HEK293 (cell line): ENCODE results near the gene CERKL.

Experiments used
- CTCF ChIA-PET: fragments of 350-600 bp; formaldehyde crosslinking; extraction: SDS; loops from one replicate; lab custom pipeline; 2021; ENCODE audit warnings: antibody characterized with exemption; lab: Yijun Ruan, JAX
- POLR2A ChIA-PET: fragments of 300-600 bp; formaldehyde crosslinking; extraction: SDS; loops from one replicate; lab custom pipeline; 2020; ENCODE audit warnings: antibody characterized with exemption, inconsistent platforms; lab: Yijun Ruan, JAX
- H3K27ac ChIP-seq: fragments of 200-500 bp; sonication (Bioruptor generic); 2 replicates; pipeline ENCODE4 v1.5.1; 2014; ENCODE audit warnings: low read depth, low read length, control low read depth, inconsistent platforms; ENCODE audit errors: extremely low read depth
- H3K36me3 ChIP-seq, 2 experiments: fragments of 200-500 bp in 1 of 2; sonication (Bioruptor generic) in 1 of 2; 1 replicate in 1 of 2; 2 replicates in 1 of 2; pipeline ENCODE4 v1.5.1; 2014 to 2017; ENCODE audit warnings: inconsistent platforms in 2 of 2, low read length in 2 of 2; ENCODE audit not compliant: control insufficient read depth in 2 of 2, insufficient read depth in 1 of 2
- H3K4me1 ChIP-seq: fragments of 200-500 bp; sonication (Bioruptor generic); 2 replicates; pipeline ENCODE4 v1.5.1; 2014; ENCODE audit warnings: mild to moderate bottlenecking, low read length, inconsistent platforms; ENCODE audit not compliant: control insufficient read depth, insufficient read depth
- H3K4me3 ChIP-seq: 2 replicates; pipeline ENCODE4 v1.5.1; 2011; ENCODE audit warnings: low read depth, mild to moderate bottlenecking, control low read depth, low read length, moderate library complexity
- H3K9me3 ChIP-seq: fragments of 200-500 bp; sonication (Bioruptor generic); 2 replicates; pipeline ENCODE4 v1.5.1; 2014; ENCODE audit warnings: low read depth, low read length, inconsistent platforms; ENCODE audit not compliant: control insufficient read depth, insufficient read depth
- BCL11B ChIP-seq: fragments of 450-650 bp; formaldehyde crosslinking; IDR thresholded peaks from 2 replicates; pipeline ENCODE4 v1.5.1; 2016; ENCODE audit warnings: low read depth, missing biosample characterization, missing genetic modification characterization
- ELK4 ChIP-seq: IDR thresholded peaks from 2 replicates; pipeline ENCODE4 v1.6.1; 2011; ENCODE audit warnings: mild to moderate bottlenecking, low read depth, low read length, borderline replicate concordance
- GLI2 ChIP-seq: fragments of 450-650 bp; formaldehyde crosslinking; IDR thresholded peaks from 2 replicates; pipeline ENCODE4; 2017; ENCODE audit warnings: missing biosample characterization, missing genetic modification characterization, low read depth, borderline replicate concordance
- HIC1 ChIP-seq: fragments of 450-650 bp; formaldehyde crosslinking; IDR thresholded peaks from 2 replicates; pipeline ENCODE4 v1.5.1; 2016; ENCODE audit warnings: missing biosample characterization, missing genetic modification characterization
- MEIS1 ChIP-seq: sonication (generic); formaldehyde crosslinking; IDR thresholded peaks from 2 replicates; pipeline ENCODE4 v1.8.1; 2022; ENCODE audit warnings: missing genetic modification reagents, mild to moderate bottlenecking, borderline replicate concordance
- PRDM6 ChIP-seq: fragments of 450-650 bp; formaldehyde crosslinking; IDR thresholded peaks from 2 replicates; pipeline ENCODE4 v1.5.1; 2017; ENCODE audit warnings: missing biosample characterization, missing genetic modification characterization
- REPIN1 ChIP-seq: fragments of 450-650 bp; formaldehyde crosslinking; IDR thresholded peaks from 2 replicates; pipeline ENCODE4 v1.5.1; 2017; ENCODE audit warnings: missing biosample characterization, missing genetic modification characterization, low read depth
- ZBTB48 ChIP-seq: fragments of 450-650 bp; formaldehyde crosslinking; IDR thresholded peaks from 2 replicates; pipeline ENCODE4 v1.5.1; 2016; ENCODE audit warnings: missing biosample characterization, missing genetic modification characterization
- ZBTB7A ChIP-seq: fragments of 450-650 bp; formaldehyde crosslinking; IDR thresholded peaks from 2 replicates; pipeline ENCODE4 v1.5.1; 2016; ENCODE audit warnings: low read depth, missing biosample characterization, missing genetic modification characterization
- ZNF112 ChIP-seq: fragments of 450-650 bp; formaldehyde crosslinking; IDR thresholded peaks from 2 replicates; pipeline ENCODE4 v1.5.0; 2017; ENCODE audit warnings: missing biosample characterization, missing genetic modification characterization
- ZNF132 ChIP-seq: fragments of 450-650 bp; formaldehyde crosslinking; IDR thresholded peaks from 2 replicates; pipeline ENCODE4 v1.5.1; 2017; ENCODE audit warnings: missing biosample characterization, missing genetic modification characterization, borderline replicate concordance
- ZNF19 ChIP-seq: fragments of 450-650 bp; formaldehyde crosslinking; IDR thresholded peaks from 2 replicates; pipeline ENCODE4; 2016; ENCODE audit warnings: missing biosample characterization, missing genetic modification characterization, low read depth
- ZNF24 ChIP-seq: fragments of 450-650 bp; formaldehyde crosslinking; IDR thresholded peaks from 2 replicates; pipeline ENCODE4 v1.5.1; 2016; ENCODE audit warnings: missing biosample characterization, missing genetic modification characterization
- ZNF26 ChIP-seq: fragments of 450-650 bp; formaldehyde crosslinking; IDR thresholded peaks from 2 replicates; pipeline ENCODE4 v1.5.1; 2016; ENCODE audit warnings: missing biosample characterization, missing genetic modification characterization
- ZNF350 ChIP-seq: fragments of 450-650 bp; formaldehyde crosslinking; IDR thresholded peaks from 2 replicates; pipeline ENCODE4 v1.5.0; 2017; ENCODE audit warnings: missing biosample characterization, mild to moderate bottlenecking, missing genetic modification characterization
- ZNF394 ChIP-seq: fragments of 450-650 bp; formaldehyde crosslinking; IDR thresholded peaks from 2 replicates; pipeline ENCODE4 v1.5.1; 2016; ENCODE audit warnings: missing biosample characterization, missing genetic modification characterization, mild to moderate bottlenecking, moderate library complexity, borderline replicate concordance
- ZNF426 ChIP-seq: fragments of 450-650 bp; formaldehyde crosslinking; IDR thresholded peaks from 2 replicates; pipeline ENCODE4 v1.5.1; 2017; ENCODE audit warnings: missing biosample characterization, missing genetic modification characterization, mild to moderate bottlenecking, inconsistent platforms, moderate library complexity
- ZNF501 ChIP-seq: fragments of 450-650 bp; formaldehyde crosslinking; IDR thresholded peaks from 2 replicates; pipeline ENCODE4 v1.5.1; 2016; ENCODE audit warnings: missing biosample characterization, missing genetic modification characterization
- ZNF571 ChIP-seq: fragments of 450-650 bp; formaldehyde crosslinking; IDR thresholded peaks from 2 replicates; pipeline ENCODE4 v1.5.0; 2017; ENCODE audit warnings: missing biosample characterization, missing genetic modification characterization
- ZNF610 ChIP-seq: fragments of 450-650 bp; formaldehyde crosslinking; IDR thresholded peaks from 2 replicates; pipeline ENCODE4 v1.5.1; 2016; ENCODE audit warnings: missing biosample characterization, missing genetic modification characterization, borderline replicate concordance
- ZNF621 ChIP-seq: fragments of 450-650 bp; formaldehyde crosslinking; IDR thresholded peaks from 2 replicates; pipeline ENCODE4 v1.5.1; 2017; ENCODE audit warnings: missing biosample characterization, missing genetic modification characterization
- ZNF626 ChIP-seq: fragments of 450-650 bp; sonication (Bioruptor Pico); formaldehyde crosslinking; IDR thresholded peaks from 2 replicates; pipeline ENCODE4 v1.5.1; 2018; ENCODE audit warnings: missing biosample characterization, missing genetic modification characterization, inconsistent platforms
- ZNF645 ChIP-seq: fragments of 450-650 bp; formaldehyde crosslinking; IDR thresholded peaks from 2 replicates; pipeline ENCODE4; 2016; ENCODE audit warnings: missing biosample characterization, missing genetic modification characterization
- ZNF654 ChIP-seq: fragments of 450-650 bp; formaldehyde crosslinking; IDR thresholded peaks from 2 replicates; pipeline ENCODE4 v1.5.1; 2016; ENCODE audit warnings: low read depth, missing biosample characterization, missing genetic modification characterization
- ZNF830 ChIP-seq: fragments of 450-650 bp; IDR thresholded peaks from 2 replicates; pipeline ENCODE4 v1.5.0; 2018; ENCODE audit warnings: missing biosample characterization, missing genetic modification characterization, low read depth, mild to moderate bottlenecking, moderate library complexity
- ZNF843 ChIP-seq: fragments of 450-650 bp; formaldehyde crosslinking; IDR thresholded peaks from 2 replicates; pipeline ENCODE4 v1.5.1; 2016; ENCODE audit warnings: missing biosample characterization, missing genetic modification characterization

Gene CERKL

GRCh38 chr2:181536730-181537129 lies 120.2 kb downstream of the CERKL start:
- H3K36me3 ChIP-seq, result no peaks in the 10 kb centered on the region; a peak in 1 of 3 replicates
- H3K4me3 ChIP-seq, result no peak overlapping the region
- ChIA-PET CTCF (interaction anchor here (1.1 kb wide), 1 partner anchor 179 kb away, joined by 3 read pairs; no protein-coding TSS in a partner anchor), POLR2A (no interaction called here)
- H3K27ac ChIP-seq, result no peak overlapping the region
- no peaks in the 10 kb centered on the region for H3K9me3 ChIP-seq
- no peaks in the 10 kb centered on the region for H3K4me1 ChIP-seq
- TF ChIP-seq GLI2 (tag by site-specific recombination) (no peak), ZNF24 (tag by site-specific recombination) (no peak), ZNF501 (no peak), ZBTB7A (tag by site-specific recombination) (no peak), ZNF843 (tag by site-specific recombination) (no peak), ZNF610 (tag by site-specific recombination) (no peak), HIC1 (no peak), PRDM6 (no peak), ZNF626 (tag by site-specific recombination) (no peak), ELK4 (no peak), ZNF571 (tag by site-specific recombination) (no peak), ZNF19 (no peak), ZNF132 (no peak)

- H3K36me3 ChIP-seq, result no peaks in the 10 kb centered on the region; a peak in 1 of 3 replicates
- no peak overlapping the region for H3K27ac ChIP-seq
- ChIA-PET POLR2A (no interaction called here), CTCF (no interaction called here)
- H3K4me3 ChIP-seq, result no peak overlapping the region
- H3K9me3 ChIP-seq, result no peaks in the 10 kb centered on the region
- no peaks in the 10 kb centered on the region for H3K4me1 ChIP-seq
- TF ChIP-seq GLI2 (tag by site-specific recombination) (no peak), ZNF112 (tag by site-specific recombination) (no peak), ZNF830 (tag by site-specific recombination) (no peak), REPIN1 (tag by site-specific recombination) (no peak), BCL11B (tag by site-specific recombination) (no peak), ZBTB48 (tag by site-specific recombination) (no peak), ZNF350 (tag by site-specific recombination) (no peak), HIC1 (no peak), ZNF26 (tag by site-specific recombination) (no peak), ZNF645 (tag by site-specific recombination) (no peak), MEIS1 (no peak), ZNF621 (tag by site-specific recombination) (no peak), ZNF426 (no peak), ZNF654 (tag by site-specific recombination) (no peak), ZNF394 (tag by site-specific recombination) (no peak)
Measured at GRCh38 chr2:181528441-181528840, 128.5 kb downstream of the CERKL start.
